Measurements from ENCODE around the gene RAB11FIP4.

GRCh38 chr17:31521632-31522283, 130.3 kb downstream of the RAB11FIP4 start:
- TF ChIP-seq JUND (IDR thresholded peaks at IDR 0.05): no peak
- no peak for TF ChIP-seq CTCF (IDR thresholded peaks at IDR 0.05; ENCODE audit: low read depth, low read length, missing input control)
- no peak for TF ChIP-seq GABPA (IDR thresholded peaks at IDR 0.05 in 1 of 2, conservative IDR thresholded peaks at IDR 0.05 in 1 of 2)

All from liver (tissue), 3 donors.